ENCODE measurements around the gene NUP205.

NUP205 gene, protein sequence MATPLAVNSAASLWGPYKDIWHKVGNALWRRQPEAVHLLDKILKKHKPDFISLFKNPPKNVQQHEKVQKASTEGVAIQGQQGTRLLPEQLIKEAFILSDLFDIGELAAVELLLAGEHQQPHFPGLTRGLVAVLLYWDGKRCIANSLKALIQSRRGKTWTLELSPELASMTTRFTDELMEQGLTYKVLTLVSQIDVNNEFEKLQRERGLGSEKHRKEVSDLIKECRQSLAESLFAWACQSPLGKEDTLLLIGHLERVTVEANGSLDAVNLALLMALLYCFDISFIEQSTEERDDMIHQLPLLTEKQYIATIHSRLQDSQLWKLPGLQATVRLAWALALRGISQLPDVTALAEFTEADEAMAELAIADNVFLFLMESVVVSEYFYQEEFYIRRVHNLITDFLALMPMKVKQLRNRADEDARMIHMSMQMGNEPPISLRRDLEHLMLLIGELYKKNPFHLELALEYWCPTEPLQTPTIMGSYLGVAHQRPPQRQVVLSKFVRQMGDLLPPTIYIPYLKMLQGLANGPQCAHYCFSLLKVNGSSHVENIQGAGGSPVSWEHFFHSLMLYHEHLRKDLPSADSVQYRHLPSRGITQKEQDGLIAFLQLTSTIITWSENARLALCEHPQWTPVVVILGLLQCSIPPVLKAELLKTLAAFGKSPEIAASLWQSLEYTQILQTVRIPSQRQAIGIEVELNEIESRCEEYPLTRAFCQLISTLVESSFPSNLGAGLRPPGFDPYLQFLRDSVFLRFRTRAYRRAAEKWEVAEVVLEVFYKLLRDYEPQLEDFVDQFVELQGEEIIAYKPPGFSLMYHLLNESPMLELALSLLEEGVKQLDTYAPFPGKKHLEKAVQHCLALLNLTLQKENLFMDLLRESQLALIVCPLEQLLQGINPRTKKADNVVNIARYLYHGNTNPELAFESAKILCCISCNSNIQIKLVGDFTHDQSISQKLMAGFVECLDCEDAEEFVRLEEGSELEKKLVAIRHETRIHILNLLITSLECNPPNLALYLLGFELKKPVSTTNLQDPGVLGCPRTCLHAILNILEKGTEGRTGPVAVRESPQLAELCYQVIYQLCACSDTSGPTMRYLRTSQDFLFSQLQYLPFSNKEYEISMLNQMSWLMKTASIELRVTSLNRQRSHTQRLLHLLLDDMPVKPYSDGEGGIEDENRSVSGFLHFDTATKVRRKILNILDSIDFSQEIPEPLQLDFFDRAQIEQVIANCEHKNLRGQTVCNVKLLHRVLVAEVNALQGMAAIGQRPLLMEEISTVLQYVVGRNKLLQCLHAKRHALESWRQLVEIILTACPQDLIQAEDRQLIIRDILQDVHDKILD (N-terminal part only)

DNA sequence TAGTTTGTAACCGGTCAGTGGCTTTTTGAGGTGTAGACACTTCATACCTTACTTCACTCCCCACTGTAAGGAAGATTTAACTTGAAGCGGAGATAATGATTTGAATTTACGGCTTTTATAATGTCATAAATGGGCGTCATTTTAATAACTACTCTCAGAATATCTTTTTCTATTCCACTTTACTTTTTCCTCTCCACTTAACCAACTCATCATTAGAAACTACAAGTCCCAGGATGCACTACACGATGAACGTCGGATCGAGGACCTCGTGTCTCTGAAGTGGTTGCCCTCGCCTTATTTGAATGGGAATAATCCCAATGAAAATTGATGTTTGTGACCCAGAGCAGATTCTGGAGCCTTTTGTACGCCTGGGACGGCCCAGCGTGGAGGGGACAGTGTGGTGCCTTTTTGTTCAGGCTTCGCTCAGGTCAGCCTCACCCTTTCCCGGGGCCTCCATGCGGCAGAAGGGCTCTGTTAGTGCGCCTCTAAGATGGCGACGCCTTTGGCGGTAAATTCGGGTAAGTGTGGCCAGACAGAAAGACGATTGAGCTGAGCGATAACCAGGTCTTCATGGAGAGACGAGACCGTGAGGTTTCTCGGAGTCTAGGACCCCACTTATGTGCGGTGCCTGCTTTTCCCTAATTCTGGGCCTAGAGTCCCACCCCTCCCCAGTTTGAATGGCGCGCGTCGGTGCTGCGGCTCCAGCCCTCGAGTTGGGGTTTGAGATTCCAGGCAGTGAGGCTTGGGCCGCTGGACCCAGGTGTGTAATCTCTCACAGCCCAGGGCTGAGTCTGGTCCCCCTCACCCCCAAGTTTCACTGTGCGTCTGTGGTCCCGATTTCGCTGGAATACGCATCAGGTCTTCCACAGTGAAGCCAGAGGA, at the start of gene NUP205:
Gene NUP205, plus strand, starts transcription at position 463 of the 882 bp plus-strand sequence. Its CDS starts 28 bp downstream, at position 491.
- peak; percentile 100 for DNase-seq

- peak; percentile 73 for DNase-seq
Measured at GRCh38 chr7:135508883-135509588, 48.7 kb upstream of the NUP205 start.

DNA sequence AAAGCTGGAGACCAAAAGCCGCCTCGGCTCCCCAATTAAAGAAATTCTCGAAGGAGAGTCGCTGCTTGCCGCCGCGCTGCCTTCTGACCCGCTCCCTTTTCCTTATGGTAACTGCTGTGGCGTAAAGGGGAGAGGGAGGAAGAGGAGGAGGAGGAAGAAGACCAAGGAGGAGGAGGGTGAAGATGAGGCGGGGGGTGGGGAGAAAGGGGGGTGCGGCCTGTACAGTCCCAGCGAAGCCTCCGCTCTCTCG, 48.2 kb upstream of the NUP205 start:
- no peak for DNase-seq

GRCh38 chr7:135509839-135510591, 47.7 kb upstream of the NUP205 start, which contains the start of gene CNOT4:
Gene CNOT4 (minus strand): TSS chr7:135510102. CDS start chr7:135438331, 71,771 bp downstream.
- DNase-seq: peak; percentile 94

DNA sequence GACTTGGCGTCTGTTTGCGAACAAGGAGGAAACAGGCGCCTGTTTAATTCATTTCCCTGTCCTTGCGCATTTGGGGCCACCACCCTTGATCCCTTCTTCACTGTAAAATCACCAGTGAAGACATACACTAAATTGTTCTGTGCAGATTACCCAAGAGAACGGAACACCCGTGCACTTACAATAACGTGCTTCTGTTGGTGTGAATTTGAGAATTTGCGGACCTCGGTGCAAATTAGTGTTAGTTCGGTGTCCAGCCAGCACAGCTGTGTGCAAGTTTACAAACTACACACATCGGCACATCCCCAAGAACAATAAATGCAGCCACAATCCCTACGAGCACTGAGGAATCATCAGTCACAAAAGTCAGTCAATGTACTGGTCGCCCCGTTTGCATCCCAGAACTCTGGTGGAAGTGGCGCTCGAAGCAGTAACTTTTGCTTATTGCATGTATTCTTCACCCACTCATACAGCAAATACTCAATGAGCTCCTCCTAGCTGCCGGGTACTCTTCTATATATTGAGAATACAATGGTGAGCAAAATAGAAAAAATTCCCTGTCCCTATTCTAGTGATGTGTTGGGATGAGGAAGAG, 47.0 kb upstream of the NUP205 start:
- no peak for DNase-seq

DNA sequence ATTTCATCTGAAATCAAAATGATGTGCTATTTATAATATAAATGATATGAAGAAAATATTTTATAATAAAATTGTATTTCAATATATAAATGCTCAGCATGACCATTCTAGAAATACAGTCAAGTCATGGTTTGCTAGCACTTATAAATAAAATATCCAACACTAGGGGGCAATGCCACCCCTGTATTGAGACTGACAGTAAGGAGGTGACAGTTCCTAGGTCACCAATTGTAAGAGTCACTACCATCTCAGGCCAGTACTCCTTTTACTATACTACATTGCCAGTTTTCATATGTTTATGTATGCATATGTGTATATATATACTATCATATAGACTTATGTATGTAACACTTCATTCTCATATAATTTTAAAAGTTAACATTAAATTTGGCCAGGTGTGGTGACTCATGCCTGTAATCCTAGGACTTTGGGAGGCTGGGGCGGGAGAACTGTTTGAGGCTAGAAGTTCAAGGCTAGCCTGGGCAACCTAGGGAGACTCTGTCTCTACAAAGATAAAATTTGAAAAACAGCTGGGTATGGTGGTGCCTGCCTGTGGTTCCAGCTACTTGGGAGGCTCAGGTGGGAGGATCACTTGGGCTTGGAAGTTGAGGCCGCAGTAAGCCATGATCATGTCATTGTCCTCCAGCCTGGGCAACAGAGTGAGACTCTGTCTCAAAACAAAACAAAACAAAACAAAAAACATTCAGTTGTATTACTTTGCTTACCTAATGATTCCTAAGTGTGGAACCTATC, 45.4 kb upstream of the NUP205 start:
- DNase-seq: no peak

GRCh38 chr7:135514856-135515255, 42.9 kb upstream of the NUP205 start:
- no peak for DNase-seq

DNA sequence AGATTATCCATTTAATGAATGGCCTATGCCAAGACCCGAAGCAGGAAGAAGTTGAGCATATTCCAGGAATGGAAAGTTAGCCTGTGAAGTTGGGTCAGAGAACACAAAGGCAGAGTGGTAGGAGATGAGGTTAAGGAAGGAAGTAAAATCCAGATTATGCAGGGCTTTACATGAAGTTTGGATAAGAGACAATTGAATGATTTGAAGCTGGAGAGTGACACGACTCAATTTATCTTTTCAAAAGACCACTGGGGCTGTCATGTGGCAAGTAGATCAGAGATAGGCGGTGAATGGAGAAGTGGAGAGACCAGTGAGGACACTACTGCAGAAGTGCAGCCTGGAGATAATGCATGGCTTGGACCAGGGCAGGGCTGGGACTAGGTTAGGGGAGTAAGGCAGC, 40.7 kb upstream of the NUP205 start:
- DNase-seq: no peak

GRCh38 chr7:135518748-135519147, 39.0 kb upstream of the NUP205 start:
- DNase-seq: no peak

- DNase-seq: no peak
Measured at GRCh38 chr7:135519233-135519688, 38.5 kb upstream of the NUP205 start.

DNA sequence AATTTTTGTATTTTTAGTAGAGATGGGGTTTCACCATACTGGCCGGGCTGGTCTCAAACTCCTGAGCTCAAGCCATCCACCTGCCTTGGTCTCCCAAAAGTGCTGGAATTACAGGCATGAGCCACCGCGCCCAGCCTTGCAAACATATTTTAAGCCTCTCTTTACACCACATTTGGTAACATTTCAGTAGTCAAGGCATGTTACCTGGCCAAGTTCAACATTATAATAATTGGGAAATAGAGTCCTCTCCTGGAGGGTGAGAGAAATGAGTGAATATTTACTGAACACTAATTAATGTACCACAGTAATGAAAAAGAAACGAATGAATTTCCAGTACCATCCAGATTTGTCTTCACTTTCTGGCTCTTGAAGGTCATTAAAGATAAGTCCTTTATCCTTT, 37.8 kb upstream of the NUP205 start:
- no peak for DNase-seq

GRCh38 chr7:135522509-135522908, 35.2 kb upstream of the NUP205 start:
- DNase-seq: no peak

- DNase-seq: no peak
Measured at GRCh38 chr7:135523146-135523545, 34.6 kb upstream of the NUP205 start.

DNA sequence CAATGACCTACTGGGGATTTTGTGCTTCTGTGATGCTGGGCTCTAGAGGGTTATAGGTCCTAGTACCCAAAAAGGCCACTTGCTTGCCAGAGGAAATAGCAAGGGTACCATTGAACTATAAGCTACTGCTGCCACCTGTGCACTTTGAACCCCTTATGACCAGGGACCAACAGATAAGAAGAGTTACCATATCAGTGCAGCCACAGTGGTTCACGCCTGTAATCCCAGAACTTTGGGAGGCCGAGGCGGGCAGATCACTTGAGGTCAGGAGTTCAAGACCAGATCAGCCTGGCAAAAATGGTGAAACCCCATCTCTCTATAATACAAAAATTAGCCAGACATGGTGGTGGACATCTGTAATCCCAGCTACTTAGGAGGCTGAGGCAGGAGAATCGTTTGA, 32.3 kb upstream of the NUP205 start:
- no peak for DNase-seq

DNA sequence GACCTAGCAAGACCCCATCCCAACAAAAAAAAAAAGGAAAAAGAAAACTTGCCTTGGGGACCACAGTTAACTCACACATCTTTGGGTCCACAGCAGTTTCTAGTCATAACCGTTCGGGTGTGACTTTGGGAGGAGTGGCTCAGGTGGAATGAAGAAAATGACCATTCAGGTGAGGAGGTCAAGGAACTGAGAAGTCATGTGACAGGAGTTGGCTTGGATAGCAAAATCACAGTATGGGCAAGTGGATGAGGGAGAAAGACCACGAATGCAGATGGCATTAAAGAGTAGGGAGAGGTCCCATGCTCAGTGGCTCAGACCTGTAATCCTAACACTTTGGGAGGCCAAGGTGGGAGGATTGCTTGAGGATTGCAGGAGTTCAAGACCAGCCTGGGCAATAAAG, 30.7 kb upstream of the NUP205 start:
- no peak for DNase-seq

DNA sequence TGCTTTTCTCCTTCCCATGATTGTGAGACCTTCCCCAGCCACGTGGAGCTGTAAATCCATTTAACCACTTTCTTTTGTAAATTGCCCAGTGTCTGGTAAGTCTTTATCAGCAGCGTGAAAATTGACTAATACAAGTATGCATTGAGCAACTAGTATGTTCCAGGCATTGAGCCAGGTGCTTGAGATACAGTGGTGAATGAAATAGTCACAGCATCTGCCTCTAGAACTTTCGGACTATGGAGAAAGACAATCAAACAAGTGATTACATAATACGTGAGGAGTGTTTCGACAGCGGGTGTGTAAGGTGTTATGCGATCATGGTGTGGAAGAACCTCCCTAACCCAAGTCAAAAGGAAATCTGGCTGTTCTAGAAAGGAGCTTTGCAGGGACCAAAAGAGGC, 21.6 kb upstream of the NUP205 start:
- no peak for DNase-seq

GRCh38 chr7:135537453-135537852, 20.3 kb upstream of the NUP205 start:
- no peak for DNase-seq

DNA sequence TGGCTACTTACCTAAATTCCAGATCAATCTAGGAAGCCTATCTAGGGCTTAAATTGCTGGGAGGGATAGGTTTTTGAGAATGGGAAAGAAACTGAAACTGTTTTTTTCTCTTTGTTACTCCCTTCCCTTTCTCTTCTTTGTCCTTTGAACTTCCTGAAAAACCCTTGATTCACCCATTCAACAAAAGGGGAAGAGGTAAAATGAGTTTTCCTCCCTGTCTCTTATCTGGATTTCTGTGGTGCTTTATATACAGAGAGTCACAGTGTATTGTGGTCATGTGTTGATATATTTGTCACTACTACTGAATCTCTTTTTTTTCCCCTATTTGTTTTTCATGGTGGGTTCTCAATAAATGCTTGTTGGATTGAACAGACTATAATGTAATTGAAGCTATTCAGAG, 19.8 kb upstream of the NUP205 start:
- no peak for DNase-seq

GRCh38 chr7:135538376-135538775, 19.3 kb upstream of the NUP205 start:
- no peak for DNase-seq

All from retina (tissue), 1 donor.